ENCODE data around the gene ALDH1A3. TPM values are rescaled to one million over a fixed set of nuclear protein-coding genes. Genes with fewer than 3 reads are reported as not detected.

ALDH1A3 gene
- total and polyA plus RNA-seq, 4 donors: 0.79 to 8.4 (median 1.4) TPM

DNA sequence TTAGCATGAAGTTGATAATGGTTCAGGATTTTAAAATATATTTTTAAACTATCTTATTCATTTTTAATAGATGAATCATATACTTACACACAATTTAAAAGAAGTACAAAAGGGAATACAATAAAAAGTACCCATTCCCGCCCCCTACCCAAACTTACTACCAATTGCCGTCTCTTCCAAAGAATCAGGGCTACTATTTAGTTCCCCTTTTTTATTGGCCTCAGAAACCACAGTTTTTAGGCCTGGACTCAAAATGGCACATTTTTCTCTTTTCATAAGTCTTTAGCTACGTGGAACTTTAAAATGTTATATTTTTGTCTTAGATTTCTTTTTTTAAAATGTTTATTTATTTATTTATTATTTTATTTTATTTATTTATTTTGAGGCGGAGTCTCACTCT, 57.5 kb downstream of the ALDH1A3 start (continued):
- TF ChIP-seq ATF3 (IDR thresholded peaks at IDR 0.05) (no peak), HNF4A (conservative IDR thresholded peaks at IDR 0.05) (no peak), GABPA (IDR thresholded peaks at IDR 0.05 in 1 of 2, conservative IDR thresholded peaks at IDR 0.05 in 1 of 2) (no peak)

- Histone ChIP-seq H3K36me3 (ENCODE audit: control insufficient read depth in 4 of 4, insufficient read depth in 3 of 4, low read depth in 1 of 4, low read length in 3 of 4) (no peaks in the 10 kb centered on the region), H3K4me3 (ENCODE audit: low read depth in 1 of 3, low read length in 3 of 3) (no peak overlapping the region), H3K4me1 (ENCODE audit: control insufficient read depth in 4 of 4, insufficient read depth in 4 of 4, low read length in 3 of 4) (peaks cover 0 to 2% (median 0%) of the 10 kb centered on the region in 4 donors), H3K9me3 (ENCODE audit: control insufficient read depth in 4 of 4, low read length in 3 of 4) (no peaks in the 10 kb centered on the region), H3K27ac (ENCODE audit: low read depth in 1 of 2, low read length in 2 of 2) (no peak overlapping the region), H3K9ac (ENCODE audit: low read depth in 1 of 2, low read length in 2 of 2) (no peak overlapping the region), H3K27me3 (ENCODE audit: control insufficient read depth in 4 of 4, insufficient read depth in 4 of 4, low read length in 3 of 4) (peaks cover 0 to 3% (median 0%) of the 10 kb centered on the region in 4 donors)
- 75% methylated on average over 4 of the region's 4 CpGs for WGBS
- DNase-seq (ENCODE audit: low spot score): no peak
- TF ChIP-seq ATF3 (IDR thresholded peaks at IDR 0.05): no peak
- no peak for TF ChIP-seq SP1 (IDR thresholded peaks at IDR 0.05)
- no peak for TF ChIP-seq TAF1 (conservative IDR thresholded peaks at IDR 0.05)
- TF ChIP-seq, protein P1, sequence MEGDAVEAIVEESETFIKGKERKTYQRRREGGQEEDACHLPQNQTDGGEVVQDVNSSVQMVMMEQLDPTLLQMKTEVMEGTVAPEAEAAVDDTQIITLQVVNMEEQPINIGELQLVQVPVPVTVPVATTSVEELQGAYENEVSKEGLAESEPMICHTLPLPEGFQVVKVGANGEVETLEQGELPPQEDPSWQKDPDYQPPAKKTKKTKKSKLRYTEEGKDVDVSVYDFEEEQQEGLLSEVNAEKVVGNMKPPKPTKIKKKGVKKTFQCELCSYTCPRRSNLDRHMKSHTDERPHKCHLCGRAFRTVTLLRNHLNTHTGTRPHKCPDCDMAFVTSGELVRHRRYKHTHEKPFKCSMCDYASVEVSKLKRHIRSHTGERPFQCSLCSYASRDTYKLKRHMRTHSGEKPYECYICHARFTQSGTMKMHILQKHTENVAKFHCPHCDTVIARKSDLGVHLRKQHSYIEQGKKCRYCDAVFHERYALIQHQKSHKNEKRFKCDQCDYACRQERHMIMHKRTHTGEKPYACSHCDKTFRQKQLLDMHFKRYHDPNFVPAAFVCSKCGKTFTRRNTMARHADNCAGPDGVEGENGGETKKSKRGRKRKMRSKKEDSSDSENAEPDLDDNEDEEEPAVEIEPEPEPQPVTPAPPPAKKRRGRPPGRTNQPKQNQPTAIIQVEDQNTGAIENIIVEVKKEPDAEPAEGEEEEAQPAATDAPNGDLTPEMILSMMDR (IDR thresholded peaks at IDR 0.05; ENCODE audit: low read depth, low read length, missing input control): no peak
- no peak for TF ChIP-seq FOXA2 (IDR thresholded peaks at IDR 0.05)
- no peak for TF ChIP-seq EGR1 (IDR thresholded peaks at IDR 0.05; ENCODE audit: low read depth in 2 of 2)
- no peak for TF ChIP-seq YY1 (IDR thresholded peaks at IDR 0.05)
- TF ChIP-seq HNF4G (IDR thresholded peaks at IDR 0.05): no peak
- no peak for TF ChIP-seq GABPA (IDR thresholded peaks at IDR 0.05 in 1 of 2, conservative IDR thresholded peaks at IDR 0.05 in 1 of 2)
- TF ChIP-seq RXRA (IDR thresholded peaks at IDR 0.05): no peak
- no peak for TF ChIP-seq NR2F2 (IDR thresholded peaks at IDR 0.05)
- no peak for TF ChIP-seq ZBTB33 (IDR thresholded peaks at IDR 0.05)
- no peak for TF ChIP-seq REST (IDR thresholded peaks at IDR 0.05)
- no peak for TF ChIP-seq HNF4A (conservative IDR thresholded peaks at IDR 0.05)
- no peak for TF ChIP-seq RAD21 (IDR thresholded peaks at IDR 0.05)
- TF ChIP-seq JUND (IDR thresholded peaks at IDR 0.05): no peak
- TF ChIP-seq FOXA1 (IDR thresholded peaks at IDR 0.05): no peak
- TF ChIP-seq, protein P2, sequence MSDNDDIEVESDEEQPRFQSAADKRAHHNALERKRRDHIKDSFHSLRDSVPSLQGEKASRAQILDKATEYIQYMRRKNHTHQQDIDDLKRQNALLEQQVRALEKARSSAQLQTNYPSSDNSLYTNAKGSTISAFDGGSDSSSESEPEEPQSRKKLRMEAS (IDR thresholded peaks at IDR 0.05): no peak
Measured at GRCh38 chr15:100939791-100940190, 60.2 kb downstream of the ALDH1A3 start.
